ENCODE data around the gene KRTAP9-1.
"Not testable (repeated sequence)": the region's sequence is repeated elsewhere in the genome, so short reads cannot be mapped to it uniquely, and the experiment has no call there.

KRTAP9-1 gene

GRCh38 chr17:41189837-41190318 lies at the start of gene KRTAP9-1:
KRTAP9-1 (plus strand) TSS chr17:41189887; CDS start chr17:41189887, 0 bp downstream.
- not testable (repeated sequence) for H3K4me3 ChIP-seq (ENCODE audit: low read length); DNase-seq (ENCODE audit: low read depth)

- no peak for TF ChIP-seq CTCF (conservative IDR thresholded peaks at IDR 0.05; ENCODE audit: low read depth, low read length)
- H3K4me3 ChIP-seq (ENCODE audit: low read length), result no peak within 1 kb of the TSS
- peak; percentile 73 for DNase-seq (ENCODE audit: low read depth)
These were observed 49.1 kb upstream of the KRTAP9-1 start, which contains the start of gene KRTAP4-6 for GRCh38 chr17:41140360-41141131. KRTAP4-6 (minus strand) TSS chr17:41140544; CDS start chr17:41140487, 57 bp downstream.

GRCh38 chr17:41141361-41141760 lies 48.3 kb upstream of the KRTAP9-1 start:
- DNase-seq (ENCODE audit: low read depth), result no peak
- no peak overlapping the region for H3K4me3 ChIP-seq (ENCODE audit: low read length)
- TF ChIP-seq CTCF (conservative IDR thresholded peaks at IDR 0.05; ENCODE audit: low read depth, low read length), result no peak

- no peak for DNase-seq (ENCODE audit: low read depth)
- TF ChIP-seq CTCF (conservative IDR thresholded peaks at IDR 0.05; ENCODE audit: low read depth, low read length), result no peak
- H3K4me3 ChIP-seq (ENCODE audit: low read length), result no peak overlapping the region
These were observed 44.8 kb upstream of the KRTAP9-1 start for GRCh38 chr17:41144846-41145245.

GRCh38 chr17:41145261-41145660 lies 44.4 kb upstream of the KRTAP9-1 start:
- H3K4me3 ChIP-seq (ENCODE audit: low read length), result no peak overlapping the region
- no peak for DNase-seq (ENCODE audit: low read depth)
- no peak for TF ChIP-seq CTCF (conservative IDR thresholded peaks at IDR 0.05; ENCODE audit: low read depth, low read length)

- TF ChIP-seq CTCF (conservative IDR thresholded peaks at IDR 0.05; ENCODE audit: low read depth, low read length), result no peak
- no peak for DNase-seq (ENCODE audit: low read depth)
- no peak overlapping the region for H3K4me3 ChIP-seq (ENCODE audit: low read length)
These were observed 42.0 kb upstream of the KRTAP9-1 start for GRCh38 chr17:41147531-41148204.

- not testable (repeated sequence) for DNase-seq (ENCODE audit: low read depth)
These were observed 40.6 kb upstream of the KRTAP9-1 start for GRCh38 chr17:41148971-41149651.

More at GRCh38 chr17:41148971-41149651, 40.6 kb upstream of the KRTAP9-1 start:
- H3K4me3 ChIP-seq (ENCODE audit: low read length), result not testable (repeated sequence)

Measured in retinal pigment epithelial cell (primary cell).